Nucleus accumbens (tissue), 56 donors: Measurements from ENCODE around the gene DLX5.

Experiments
- DNase-seq, 56 donors: peaks; one replicate each; lab custom pipeline; 2025; lab: John Stamatoyannopoulos, UW

Gene DLX5

GRCh38 chr7:97006816-97007582 is 17.6 kb downstream of the DLX5 start:
- no peak for DNase-seq

DNA sequence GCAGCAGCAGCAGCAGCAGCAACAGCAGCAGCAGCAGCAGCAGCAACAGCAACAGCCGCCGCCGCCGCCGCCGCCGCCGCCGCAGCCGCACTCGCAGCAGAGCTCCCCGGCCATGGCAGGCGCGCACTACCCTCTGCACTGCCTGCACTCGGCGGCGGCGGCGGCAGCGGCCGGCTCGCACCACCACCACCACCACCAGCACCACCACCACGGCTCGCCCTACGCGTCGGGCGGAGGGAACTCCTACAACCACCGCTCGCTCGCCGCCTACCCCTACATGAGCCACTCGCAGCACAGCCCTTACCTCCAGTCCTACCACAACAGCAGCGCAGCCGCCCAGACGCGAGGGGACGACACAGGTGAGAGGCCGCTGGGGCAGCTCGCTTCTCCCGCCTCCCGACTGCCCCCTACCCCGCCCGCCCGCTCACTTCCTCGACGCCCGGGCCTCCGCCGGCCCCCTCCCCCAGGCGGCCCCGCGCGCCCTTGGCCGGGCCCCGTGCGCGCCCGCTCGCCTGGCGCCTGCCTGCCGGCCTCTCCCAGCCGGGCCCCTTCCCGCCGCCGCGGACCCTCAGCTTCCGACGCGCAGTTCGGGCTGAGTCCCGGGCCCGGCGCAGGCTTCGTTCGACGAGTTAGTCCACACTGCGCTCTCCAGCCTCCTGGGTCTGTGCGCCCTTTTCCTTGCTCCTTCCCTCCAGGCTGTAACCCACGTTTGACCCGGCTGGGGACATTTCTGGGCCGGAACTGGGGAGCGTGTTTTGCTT is 18.4 kb downstream of the DLX5 start:
- peak in 7 of 56 donors; percentile 20 to 58 (median 38) for DNase-seq

DNA sequence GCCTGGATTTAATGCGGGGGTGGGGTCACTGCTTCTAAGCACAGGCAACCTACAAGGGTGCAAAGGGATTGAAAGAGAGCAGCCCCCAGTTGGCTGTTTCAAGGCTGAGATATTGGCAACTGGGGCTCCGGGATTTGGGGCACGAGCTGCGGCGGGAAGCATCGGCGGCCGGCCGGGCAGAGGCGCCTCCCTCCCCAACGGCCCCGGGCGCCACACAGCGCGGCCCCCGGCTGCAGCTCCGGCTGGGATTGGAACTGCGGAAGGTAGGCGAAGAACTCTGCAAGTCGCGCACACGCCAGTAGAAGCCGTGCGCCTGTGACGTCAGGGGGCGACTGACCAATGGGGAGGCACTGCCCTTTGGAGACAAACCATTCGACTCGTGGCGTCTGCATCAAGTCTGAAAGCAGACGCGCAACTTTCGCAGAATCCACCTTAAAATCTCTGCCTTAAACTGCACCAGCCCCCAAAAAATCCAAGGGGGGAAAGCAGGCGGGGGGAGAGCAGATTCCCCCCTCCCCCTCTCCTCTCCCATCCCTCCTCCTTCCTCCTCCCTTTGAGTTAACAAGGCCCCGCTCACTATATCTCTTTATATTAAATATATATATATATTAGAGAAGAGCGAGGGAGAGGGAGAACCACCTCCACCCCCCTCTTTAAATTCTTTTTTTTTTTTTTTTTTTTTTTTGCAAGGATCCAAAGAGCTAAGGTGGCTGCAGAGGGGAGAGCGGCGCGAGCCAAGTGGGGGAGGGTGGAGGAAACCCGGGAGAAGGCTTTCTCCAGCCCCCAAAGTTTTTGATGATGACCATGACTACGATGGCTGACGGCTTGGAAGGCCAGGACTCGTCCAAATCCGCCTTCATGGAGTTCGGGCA is 19.2 kb downstream of the DLX5 start, which contains the start of gene DLX6:
Gene DLX6 (plus strand): TSS at position 371 of the 872 bp plus-strand sequence. CDS start 425 bp downstream, at position 796.
- DNase-seq = peak in 37 of 56 donors; percentile 48 to 92 (median 75)

- no peak for DNase-seq
Observed at GRCh38 chr7:97004247-97005182, 20.1 kb downstream of the DLX5 start.

DNA sequence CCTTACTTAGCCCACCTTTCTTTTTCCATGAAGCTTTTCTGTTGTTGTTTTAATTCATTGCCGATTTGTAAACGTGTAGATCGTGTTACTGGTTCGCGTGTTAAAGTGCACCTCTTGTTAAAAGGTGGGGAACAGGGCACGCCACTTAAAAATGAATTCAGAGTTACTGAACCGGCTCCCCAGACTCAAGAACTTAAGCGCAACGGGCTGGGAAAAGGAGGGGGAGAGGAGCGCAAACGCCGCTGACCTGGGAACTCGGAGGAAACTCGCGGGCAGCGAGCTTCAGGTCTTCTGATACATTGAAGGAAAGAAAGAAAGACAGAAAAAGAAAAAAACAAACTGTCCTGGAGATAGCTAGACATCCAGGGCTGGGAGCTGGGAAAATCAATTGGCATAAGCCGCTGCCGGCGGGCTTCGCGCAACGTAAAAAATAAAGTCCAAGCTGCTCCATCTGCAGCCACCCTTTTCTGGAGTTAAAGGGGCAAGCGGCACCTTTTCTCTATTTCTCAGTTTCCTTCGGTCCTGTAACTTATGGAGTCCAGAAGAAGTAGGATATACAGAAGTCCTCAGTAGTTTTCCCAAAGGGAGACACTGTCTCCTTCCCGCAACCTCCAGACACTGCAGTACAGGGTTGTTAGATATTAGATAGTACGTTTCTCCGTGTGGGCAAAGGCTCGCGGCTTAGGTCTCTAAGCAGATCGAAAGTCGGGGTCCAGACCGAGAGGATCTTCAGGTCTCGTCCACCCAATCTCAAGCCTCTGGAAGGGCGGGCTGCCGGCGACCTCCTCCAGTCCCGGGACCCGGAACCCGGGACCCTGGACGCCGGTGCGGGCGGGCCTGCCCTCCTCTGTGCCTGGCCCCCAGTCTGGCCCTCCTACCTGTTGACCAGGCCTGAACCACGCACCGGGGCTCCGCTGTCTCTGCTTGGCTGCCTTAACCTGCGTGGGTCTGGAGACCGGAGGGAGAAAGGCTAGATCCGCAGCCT is 21.1 kb downstream of the DLX5 start:
- peak in 1 of 56 donors; percentile 56 for DNase-seq

- DNase-seq = peak in 1 of 56 donors; percentile 39
Observed at GRCh38 chr7:97002555-97003261, 21.9 kb downstream of the DLX5 start.

GRCh38 chr7:97001656-97002554 is 22.7 kb downstream of the DLX5 start:
- peak in 1 of 56 donors; percentile 35 for DNase-seq

- DNase-seq = no peak
Observed at GRCh38 chr7:97001221-97001620, 23.4 kb downstream of the DLX5 start.

- no peak for DNase-seq
Observed at GRCh38 chr7:96998744-96999143, 25.9 kb downstream of the DLX5 start.

DNA sequence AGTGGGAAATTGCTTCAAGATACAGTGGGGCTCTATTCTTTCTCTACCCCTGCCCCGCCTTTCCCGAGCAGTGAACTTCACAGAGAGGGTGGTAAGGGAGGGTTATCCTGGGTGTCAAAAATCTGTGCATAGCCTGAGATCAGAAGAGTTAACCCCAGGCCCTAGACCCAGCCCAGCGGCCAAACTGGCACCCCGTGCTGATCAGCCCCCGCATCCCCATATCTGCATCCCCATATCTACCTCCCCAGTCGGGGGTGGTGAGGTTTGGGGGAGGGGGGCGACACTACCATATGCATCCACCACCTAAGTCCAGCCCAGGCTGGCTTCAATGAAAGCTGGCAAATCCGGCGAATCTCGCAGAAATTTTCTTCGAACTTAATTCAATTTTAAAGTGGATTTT is 26.3 kb downstream of the DLX5 start:
- DNase-seq = no peak

- DNase-seq = peak in 4 of 56 donors; percentile 14 to 49 (median 42)
Observed at GRCh38 chr7:96997512-96998032, 27.1 kb downstream of the DLX5 start.

DNA sequence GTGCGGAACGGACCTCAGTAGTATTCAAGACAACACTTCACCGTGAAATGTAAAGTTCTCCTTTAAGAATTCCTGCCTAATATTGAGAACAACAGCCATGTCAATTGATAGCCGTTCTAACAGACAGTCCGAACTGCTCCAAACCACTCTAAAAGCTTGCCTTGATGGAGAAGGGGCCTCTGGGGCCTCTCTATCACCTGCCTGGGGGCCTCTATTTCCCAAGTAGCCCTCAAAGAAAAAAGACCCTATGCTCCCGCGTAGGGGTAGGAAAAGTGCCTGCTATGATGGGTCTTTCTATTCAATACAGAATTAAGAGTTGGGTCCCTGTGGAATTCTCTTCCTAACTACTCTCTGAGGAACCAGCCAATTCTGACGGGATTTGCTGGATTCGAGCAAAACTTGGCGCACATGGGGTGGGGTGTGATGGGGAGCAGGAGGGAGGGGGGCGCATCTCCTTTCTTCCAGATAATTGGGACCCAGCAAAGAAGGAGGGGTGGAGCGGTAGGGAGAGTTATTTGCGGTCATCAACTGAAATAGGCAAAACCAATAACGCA is 27.6 kb downstream of the DLX5 start:
- no peak for DNase-seq

DNA sequence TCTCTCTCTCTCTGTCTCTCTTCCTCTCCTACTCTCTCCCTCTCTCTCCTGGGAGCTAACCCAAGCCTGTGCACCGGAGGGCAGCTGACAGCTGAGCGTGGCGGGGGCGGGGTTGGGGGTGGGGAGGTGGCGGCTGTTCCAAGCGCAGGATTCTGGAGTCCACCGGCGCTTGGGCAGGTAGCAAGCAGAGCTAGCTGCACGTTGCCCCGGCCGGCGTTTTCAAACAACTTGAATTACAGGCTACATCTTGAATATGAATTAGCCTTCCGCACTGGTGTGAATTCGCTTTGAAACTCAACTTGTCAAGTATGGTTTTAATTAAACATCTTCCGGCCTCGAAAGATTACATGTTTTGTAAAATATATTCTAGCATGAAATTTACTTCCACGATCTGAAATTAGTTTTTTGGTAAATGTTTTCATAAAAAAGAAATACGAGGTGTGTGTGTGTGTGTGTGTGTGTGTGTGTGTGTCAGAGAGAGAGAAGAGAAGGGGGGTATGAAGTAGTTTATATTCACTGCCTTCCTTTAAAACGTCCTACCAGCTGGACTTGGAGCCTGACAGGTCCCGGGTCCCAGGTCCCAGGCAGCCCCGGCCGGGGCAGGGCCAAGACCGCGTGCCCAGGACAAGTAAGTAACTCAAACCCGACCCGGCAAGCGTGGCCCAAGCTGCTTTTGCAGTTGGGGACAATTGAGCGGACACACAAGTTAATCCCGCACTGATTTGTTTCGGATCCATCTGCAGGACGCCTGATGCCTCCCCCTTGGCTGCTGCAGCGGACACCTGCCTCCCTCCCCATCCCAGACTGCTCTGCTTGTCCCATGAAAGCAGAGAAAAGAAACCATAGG is 28.3 kb downstream of the DLX5 start:
- DNase-seq = no peak

DNA sequence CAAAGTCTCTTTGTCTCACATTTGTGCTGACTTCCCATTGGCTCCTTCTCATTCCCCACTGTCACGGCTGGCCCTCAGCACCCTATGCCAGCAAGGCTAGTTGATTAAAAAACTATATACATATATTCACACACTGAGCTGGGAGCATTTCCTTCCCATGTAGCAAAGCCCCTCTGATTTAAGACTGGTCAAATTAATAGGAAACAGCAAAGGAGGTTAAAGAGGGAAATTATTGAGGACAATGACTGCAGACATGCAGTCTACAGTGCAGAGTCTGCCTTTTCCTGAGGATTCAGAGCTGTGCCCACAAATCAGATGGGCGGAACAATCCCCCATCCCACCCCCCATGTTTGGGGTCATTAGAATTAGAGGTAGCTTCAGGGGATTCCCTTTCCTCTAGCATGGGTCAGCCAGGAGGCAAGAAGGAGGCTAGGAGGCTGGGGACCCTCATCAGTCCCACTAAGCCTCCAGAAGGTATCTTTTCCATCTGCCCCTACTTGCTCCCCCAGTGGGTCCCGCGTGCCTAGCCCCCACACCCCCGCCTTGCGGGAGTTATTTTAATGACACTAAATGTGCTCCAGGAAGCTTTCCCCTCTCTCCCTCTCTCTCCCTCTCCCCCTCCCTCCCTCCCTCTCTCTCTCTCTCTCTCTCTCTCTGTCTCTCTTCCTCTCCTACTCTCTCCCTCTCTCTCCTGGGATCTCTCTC is 29.1 kb downstream of the DLX5 start:
- DNase-seq = no peak
